NCI-H1436 (cell line): ENCODE results near the gene SHB.

Experiments used
- DNase-seq: peaks from one replicate; lab custom pipeline; 2025; lab: John Stamatoyannopoulos, UW

The SHB gene

DNA sequence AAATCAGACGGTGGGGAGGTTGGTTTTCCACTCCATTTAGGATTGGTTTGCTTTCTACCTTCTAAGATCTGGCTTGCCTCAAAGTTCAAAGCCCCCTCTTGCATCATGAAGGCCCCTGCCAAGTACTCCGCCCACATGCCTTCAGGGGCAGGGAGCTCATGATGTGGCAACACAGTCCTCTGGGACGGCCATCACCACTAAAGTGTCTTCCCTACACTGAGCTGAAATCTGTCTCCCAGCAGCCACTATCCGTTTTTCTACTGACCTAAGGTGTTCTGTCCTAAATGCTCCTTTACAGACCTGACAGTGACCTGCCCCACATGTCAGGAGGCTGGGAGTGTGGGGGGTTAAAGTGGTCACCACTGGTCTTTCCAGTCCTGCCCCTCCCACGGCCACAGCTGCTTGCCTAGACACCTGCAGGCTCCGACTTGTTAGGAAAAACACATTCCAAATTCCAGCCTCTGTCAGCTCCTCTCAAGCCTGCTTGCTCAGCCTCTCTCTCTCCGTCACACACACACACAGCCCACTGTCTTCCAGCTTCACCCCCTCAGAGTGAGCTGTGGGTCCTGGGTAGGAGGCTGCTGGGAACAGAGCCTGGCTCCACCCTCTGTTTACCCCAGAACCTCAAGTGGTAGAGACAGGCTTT, 44.9 kb downstream of the SHB start:
- DNase-seq: no peak

DNA sequence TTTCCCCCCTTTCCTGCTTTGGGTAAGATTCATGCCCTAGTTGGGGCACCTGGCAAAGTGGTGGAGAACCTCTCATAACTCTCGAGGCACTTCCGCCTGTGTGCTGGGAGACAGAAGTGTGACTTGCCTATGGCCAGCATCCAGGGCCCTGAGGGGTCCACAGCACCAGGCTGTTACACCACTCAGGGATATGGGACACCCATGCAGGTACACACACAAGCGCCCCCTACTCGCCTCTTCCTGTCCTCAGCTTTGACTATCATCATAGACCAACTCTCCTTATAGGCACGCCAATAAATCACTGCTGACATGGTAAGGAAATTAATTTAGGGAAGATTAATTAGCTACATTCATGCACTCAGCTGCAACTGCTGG, 45.4 kb downstream of the SHB start:
- no peak for DNase-seq

DNA sequence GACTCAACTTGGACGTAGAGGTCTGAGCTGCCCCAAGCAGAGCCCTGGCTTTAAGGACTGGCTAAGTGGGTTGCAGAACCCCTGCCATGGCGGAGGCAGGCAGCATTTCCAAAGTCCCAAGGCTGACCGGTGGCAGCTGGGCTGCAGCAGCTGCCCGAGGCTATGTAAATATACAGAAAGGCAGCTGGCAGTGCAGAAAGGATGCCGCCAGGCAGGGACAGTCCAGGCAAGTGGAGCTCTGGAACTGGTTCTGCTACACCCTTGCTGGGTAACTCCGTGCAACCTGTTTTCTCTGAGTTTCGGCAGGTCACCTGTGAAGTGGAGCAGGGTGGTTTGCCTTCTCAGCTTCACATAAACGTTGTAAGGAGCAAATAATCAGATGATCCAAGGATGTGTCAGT, 46.0 kb downstream of the SHB start:
- no peak for DNase-seq

DNA sequence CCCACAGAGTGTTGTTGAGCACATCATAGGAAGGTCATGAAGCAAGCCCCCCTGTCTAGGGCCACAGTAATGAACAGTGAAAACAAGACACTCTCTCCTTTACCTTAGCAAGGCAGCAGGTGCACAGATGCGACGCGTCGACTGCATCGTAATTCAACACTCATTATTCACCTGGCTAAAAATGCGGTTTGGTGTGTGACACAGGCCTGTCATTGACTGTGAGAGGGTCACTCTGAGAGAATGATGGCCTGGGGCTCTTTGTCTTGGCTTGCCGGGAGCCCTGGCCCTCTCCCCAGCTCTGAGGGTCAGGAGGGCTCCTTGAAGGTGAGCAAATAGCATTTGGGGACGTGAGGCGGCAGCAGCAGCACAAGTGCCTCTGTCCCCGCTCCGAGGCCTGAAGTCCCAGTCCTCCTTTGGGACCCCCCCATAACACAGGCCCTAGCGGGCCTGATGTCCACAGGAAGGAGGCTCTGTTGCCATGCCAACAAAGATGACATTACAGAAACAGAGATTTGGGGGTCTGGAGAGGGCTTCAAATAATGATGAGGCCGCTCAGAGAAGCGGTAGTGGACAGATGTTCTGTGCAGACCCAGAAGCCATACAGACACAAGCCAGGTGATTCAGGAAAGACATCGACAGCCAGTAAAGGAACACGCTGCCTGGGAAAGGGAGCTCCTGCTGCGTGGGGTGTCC, 46.7 kb downstream of the SHB start:
- no peak for DNase-seq

DNA sequence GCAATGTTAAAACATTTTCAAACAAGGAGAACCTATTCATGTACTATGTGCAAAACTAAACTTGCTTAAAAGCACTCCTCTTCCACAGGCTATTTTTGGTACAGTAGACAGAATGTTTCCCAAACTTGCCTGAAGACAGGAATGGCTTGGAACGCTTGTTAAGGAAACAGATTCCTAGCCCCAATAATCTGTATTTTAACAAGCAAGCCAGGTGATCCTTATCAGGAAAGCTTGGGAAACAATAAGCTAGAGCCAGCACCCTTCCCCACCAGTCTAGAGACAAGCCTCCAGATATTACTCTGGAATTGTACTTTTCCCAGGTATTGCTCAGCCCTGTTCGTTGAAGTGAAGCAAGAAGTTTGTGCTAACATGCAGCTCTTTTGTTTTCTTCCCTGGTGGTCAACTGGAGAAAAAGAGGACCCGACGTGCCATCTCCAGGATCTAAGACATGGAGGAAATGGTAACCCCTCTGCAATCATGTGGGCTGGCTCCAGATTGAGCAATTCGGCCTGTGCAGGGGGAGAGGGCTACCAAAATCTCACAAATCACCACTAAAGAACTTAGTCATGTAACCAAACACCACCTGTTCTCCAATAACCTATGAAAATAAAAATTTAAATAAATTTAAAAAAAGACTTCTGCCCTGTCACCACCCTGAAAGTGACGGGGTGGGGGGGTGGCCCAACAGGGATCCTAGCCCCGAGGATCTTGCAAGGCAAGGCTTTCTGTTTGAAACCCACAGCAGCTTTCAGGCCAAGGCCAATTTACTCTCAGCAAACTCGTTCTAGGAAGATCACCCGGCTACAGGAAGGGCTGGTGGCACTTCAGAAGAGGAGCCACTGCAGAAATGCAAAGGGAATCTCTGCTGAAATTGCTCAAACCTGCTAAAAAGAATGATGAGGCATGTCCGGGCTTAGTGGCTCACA, 48.6 kb downstream of the SHB start:
- no peak for DNase-seq

DNA sequence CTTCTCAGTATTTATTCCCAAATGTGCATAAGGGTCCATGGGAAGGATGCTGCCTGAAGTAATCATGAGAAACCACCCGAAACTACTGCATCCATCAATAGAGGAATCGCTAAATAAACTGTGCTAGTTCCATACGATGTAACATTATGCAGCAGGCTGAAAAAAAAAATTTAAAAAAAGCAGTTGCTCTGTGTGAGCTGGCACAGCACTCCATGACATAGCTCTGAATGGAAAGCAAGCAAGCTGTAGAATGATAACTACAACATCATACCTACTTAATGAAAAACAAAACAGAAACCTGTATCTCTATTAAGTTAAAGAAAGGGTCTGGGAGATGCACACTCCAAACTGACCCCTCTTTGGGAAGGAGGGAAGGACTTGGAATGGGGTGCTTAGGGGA, 49.3 kb downstream of the SHB start:
- DNase-seq: no peak

DNA sequence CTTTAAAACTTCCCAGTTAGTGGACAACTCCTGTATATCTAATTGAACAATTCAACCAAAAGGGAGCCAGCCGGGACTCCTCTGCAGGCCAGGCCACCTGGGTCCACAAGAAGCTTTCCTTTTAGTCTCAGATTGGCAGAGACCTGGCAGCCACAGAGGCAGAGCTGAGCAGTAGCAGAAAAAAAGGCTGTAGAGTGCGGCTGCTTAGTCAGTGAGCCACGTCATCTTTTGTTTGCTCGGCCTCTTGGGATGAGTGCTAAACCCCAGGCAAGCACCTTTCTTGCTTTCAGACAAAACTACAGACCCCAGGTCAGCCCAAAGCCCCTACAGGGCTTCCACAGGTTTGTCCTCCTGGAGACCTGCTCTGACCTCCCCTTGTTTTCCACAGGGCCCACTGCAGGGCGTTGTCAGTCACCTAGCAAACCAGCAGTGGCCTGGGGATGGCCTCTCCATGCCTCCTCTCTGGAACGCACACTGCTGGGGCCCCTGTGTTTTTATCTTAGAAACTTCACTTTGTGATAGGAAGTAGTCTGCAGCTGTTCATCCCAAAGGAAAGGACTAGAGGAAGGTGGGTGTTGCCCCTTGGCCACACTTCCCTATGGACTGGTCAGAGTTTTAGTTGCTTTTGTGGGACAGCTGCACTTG, 49.9 kb downstream of the SHB start:
- DNase-seq: peak; percentile 66

DNA sequence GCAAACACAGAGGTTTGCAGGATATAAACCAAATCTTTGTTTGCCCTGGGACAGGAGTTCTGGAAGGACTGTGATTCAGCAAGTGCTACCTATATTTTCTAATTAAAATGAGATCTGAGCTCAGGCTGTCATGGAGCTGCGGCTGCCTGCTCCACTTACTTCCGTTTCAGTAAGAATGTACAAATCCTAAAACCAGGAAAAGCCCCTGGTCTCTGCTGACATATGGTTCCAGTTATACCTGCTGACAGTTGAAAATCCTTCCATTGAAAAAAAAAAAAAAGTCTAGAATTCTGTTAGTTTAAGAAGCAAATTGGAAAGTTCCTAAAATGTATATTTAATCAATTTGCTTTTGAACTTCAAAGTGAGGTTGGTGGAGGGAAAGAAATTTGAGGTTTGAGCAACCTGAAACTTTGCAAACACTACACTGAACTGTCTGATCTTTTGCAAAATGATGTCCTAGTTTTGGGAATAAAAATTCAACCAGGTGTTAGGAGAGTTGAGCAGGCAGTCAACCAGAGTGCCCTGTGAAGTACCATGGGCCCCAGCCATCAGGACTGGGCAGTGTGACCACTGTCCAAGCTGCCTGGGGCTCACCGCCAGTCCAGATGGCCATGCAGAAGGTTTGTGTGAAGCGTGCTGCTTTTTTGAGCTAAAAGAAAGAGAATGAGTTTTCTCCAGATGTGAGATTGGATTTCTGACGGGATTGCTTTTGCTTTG, 50.6 kb downstream of the SHB start:
- no peak for DNase-seq

DNA sequence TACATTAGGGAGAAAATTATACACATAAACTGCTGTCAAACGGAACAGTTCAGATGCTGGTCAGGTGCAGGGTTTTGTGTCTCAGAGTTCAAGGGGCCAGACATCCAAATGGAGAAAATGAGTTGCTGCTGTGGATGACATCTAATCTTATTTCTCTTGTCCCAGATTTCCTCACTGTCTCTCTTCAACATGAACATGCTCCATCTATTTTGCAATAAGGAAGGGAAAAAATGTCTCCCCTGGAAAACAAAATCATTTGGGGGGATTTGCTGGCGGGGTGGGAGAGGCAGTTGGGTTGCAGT, 51.2 kb downstream of the SHB start:
- DNase-seq: no peak

DNA sequence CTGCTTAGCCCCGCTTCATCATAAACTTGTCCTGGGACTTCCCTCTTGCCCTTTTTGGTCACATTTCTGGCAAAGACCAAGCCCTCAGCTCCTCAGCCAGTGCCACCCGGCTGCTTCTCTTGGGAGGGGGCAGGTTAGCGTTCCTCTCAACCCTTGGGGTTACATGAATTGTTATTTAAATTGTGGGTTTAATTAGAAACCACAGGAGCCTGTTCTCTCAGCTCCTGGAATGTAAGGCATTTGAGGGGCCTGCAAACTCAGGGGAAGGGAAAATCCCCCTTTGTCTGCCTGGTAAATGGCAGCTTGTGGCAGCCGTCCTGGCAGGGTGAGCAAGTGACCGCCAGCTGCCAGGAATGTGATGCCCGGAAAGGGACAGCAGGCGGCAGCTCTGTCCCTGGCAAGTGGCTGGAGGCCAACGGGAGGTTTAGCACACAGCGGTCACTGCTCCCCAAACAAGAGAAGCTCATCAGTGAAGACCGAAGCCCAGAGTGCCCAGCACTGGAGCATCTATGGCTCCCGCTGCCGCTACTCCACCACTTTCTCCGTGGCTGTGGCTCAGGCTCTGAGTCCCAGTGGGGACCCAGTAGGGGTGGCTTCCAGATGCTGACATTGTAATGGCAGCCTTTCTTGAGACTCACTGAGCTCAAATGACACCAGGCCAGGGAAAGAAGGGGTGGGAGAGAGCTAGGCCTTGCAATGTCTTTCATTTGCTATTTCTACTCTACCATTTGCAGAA, 51.7 kb downstream of the SHB start:
- no peak for DNase-seq

DNA sequence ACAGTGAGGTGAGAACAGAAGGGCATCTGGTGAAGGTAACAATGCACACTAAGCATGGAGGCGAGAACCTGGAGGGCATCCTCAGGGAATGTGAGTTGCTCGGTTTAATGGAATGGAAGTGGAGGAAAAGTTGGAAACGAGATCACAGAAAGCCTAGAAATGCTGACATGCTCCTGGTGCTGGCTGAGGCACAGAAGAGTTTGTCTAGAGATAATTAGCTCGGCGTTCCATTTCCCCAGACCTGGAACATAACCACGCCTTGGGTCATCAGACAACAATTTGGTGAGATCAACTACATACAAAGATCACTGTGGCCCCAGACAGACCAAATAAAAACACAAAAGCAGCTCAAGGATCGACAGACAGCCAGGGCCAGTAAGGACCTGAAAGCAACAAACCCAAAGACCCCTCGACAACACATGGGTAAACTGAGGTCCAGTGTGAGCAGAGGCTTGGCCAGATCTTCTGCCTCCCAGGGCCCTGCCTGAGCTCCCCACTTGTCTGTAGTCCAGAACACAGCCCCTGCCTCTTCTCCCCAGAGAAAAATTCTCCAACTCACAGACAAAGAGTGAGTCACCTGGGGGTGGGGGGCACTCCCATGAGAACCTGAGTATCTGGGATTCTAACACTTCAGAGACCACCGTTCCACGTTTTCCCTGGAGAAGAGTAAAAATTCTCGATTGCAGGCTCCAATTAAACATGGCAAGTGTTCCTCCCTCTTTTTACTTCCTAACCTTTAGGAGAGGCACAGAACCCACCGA, 52.5 kb downstream of the SHB start:
- DNase-seq: no peak

DNA sequence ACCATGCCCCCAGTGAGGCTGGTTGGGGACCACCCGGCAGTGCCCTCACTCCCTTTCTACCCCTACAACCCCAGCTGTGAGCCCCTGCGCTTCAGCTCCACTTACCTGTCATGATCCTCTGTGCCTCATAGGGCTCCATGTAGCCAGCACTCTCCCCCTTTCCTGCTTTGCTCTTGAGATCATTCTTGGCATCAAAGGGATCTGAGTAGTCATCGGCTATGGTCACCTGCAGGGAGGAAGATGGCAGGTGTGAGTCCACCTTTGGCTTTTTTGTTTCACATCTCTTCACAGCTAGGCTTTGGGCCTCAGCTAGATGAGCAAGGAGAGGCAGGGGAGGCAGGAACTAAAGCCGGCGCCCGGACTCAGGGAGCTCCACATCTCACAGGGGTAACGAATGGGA, 53.1 kb downstream of the SHB start:
- DNase-seq: no peak

DNA sequence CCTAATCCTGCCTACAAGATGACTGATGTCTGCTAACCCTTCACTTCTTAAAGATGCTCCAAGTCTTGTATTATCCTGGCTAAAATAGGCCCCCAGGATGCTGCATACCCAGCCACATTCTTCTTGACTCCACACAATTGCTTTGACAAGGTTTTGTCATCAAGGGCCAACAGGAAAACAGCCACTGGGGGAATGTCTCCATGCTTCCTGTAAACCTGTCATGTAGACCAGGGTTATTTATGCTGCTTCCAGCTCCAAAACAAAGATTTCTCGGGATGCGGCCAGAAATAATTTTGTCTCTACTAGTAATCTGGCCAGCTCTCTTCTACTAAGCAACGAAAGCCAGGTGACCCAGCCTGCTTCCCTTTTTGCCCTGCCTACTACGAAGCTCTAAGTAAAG, 53.8 kb downstream of the SHB start:
- no peak for DNase-seq

DNA sequence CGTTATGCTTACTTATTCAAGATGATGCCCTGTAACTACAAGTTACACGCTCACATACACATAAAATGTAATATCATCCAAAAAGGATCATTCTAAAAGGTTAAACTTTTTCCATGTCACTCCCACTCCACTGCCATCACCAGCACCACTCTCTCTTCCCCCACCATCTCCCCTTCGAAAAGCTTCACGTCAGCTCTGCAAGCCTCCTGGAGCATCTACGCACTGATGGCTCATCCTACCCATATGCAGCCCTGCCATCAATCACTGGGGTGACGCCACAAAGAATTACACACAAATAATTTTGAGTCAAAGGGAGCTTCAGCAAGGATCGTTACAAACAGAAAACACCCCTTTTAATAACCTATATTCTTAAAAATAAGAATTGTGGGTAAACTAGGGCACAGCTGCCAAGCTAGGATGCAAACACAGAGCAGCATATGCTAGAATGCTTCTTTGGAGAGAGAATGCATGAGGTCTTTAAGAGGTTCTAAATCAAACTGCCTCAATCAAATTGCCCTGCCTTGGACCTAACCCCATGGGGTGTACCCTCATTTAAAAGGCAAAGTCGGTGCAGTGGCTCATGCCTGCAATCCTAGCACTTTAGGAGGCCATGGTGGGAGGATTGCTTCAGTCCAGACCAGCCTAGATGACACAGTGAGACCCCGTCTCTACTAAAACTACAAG, 56.1 kb downstream of the SHB start:
- no peak for DNase-seq

DNA sequence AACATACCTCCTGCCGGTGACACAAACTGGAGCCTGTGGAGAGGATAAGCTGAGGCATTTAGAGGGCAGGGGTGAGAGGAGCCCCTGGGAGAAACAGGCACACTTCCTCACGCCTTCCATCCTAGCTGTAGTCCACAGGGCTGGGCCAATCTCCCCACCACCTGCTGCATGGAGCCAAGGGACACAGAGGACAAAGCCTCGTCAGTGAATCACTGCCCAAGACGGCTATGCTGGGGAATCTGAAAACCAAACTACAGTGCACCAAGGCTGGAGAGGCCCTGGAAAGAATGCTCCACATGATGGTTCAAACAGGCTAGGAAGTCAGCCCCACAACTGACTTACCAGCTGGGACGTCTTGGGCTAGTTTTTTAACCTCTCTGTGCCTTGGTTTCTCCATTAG, 57.0 kb downstream of the SHB start:
- DNase-seq: no peak

DNA sequence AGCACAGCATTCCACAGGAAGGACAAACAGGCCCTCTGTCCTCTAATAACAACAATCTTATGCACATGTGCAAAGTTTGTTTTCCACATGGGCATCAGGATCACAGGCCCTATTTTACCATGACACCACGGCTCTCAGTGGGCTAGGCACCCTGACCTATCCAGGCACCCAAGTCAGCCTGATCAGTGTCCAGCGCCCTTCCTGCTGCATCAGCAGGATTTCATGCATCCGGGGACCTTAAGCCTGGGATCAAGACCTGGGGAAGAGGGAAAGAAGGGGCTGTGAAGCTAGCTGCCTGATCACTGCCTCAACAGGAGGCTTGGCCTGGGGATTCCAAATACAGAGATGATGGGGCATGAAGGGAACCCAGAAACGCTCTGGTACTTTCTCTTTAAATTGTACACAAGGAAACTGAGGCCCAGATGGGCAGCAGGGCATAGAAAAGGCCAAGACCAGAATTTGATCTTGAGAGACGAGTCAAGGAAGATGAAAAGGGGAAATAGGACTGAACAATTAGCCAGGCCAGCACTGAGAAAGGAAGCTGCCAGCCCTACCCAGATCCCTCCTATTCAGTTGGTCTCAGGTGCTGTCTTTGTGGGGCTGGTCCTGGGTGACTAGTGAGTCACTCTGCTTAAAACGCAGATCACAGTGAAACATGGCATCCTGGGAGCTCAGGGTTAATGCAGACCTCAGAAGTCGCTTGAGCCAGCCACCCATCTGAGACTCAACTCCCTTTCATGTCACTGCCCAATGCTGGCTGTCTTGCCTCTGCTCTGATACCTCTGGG, 57.9 kb downstream of the SHB start:
- DNase-seq: no peak

DNA sequence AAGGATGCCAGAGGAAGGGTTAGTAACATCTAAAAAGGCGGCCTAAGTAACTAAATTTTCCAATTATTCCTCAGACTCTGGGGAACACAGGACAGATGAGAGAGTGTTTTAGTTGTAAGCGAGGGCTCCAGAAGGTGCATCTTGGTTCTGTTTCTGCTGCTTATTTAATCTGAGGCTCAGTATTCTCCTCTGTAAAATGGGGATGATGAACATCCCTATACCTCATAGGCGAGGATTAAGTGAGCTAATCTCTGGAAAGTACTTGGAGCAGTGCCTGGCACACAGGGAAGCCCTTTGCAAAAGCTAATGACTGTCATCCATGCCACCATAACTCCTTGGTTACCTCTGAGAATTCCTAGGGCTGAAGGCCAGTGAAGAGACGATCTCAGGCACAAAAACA, 59.0 kb downstream of the SHB start:
- DNase-seq: no peak

DNA sequence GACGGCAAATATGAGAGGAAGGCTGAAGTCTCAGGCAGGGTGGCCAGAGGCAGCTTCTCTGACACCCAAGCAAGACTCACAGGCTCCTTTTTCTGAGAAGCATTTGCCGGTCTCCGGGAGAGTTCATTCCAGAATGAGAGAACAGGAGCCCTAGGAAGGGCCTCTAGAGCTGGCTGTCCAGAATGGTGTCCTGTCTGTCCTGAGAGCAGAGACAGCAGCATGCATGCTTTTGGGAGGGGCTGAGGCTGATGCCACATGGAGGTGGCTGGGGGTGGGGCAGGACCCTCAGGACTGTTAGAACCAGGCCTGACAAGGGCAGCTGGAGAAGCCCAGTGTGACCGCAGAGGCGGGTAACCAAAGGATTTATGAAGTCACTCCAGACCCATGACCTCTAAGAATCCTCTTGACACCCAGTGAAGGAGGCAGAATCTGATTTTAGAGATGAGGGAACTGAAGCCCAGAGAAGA, 60.0 kb downstream of the SHB start:
- no peak for DNase-seq
